ENCODE data around the gene CARD10.

CARD10 gene, protein sequence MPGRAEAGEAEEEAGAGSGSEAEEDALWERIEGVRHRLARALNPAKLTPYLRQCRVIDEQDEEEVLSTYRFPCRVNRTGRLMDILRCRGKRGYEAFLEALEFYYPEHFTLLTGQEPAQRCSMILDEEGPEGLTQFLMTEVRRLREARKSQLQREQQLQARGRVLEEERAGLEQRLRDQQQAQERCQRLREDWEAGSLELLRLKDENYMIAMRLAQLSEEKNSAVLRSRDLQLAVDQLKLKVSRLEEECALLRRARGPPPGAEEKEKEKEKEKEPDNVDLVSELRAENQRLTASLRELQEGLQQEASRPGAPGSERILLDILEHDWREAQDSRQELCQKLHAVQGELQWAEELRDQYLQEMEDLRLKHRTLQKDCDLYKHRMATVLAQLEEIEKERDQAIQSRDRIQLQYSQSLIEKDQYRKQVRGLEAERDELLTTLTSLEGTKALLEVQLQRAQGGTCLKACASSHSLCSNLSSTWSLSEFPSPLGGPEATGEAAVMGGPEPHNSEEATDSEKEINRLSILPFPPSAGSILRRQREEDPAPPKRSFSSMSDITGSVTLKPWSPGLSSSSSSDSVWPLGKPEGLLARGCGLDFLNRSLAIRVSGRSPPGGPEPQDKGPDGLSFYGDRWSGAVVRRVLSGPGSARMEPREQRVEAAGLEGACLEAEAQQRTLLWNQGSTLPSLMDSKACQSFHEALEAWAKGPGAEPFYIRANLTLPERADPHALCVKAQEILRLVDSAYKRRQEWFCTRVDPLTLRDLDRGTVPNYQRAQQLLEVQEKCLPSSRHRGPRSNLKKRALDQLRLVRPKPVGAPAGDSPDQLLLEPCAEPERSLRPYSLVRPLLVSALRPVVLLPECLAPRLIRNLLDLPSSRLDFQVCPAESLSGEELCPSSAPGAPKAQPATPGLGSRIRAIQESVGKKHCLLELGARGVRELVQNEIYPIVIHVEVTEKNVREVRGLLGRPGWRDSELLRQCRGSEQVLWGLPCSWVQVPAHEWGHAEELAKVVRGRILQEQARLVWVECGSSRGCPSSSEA

DNA sequence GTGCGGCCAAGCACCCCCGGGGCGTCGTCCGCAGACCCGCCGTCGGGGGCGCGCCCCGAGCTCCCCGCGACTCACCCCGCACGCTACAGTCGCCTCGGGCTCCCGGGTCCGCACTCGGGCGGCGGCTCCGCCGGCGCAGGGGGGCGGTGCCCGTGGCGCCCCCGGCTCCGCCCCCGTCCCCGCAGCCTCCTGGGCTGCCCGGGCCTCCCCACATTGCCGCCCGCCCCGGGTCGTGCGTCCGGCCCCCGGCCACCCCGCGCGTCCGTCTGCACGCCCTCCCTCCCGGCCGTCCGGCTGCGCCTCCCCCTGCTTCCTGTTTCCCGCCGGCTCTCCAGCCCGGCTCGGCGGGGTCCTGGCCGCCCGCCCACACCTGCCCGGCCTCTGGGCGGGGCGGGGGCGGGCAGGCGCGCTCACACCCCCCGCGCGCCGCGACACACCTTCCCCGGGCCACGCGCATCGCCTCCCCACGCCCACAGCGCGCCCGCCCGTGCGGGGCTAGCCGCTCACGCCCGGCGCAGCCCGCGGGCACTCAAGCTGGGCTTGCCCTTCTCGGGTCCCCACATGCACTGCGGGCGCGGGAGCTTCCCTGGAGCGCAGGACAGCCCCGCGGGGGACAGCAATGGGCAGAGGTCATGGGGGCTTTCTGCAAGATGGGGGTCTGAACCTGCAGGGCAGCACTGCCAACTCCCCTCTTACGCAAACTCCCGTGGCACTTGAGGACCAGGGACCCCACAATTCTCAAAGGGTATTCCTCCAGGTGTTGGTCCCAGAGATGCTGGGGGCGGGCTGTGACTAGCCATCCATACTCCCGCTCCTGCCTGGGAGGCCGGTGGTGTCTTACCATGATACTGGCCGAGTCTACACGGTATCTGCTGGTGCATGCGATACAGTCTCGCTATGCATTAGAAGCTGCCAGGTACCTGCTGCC lies at the start of gene CARD10:
CARD10 (minus strand) TSS at position 148 of the 928 bp plus-strand sequence. CDS start 215 bp downstream, outside the sequence.
- Histone ChIP-seq H3K9me3 (ENCODE audit: control insufficient read depth in 1 of 2, low read length in 2 of 2) (no peaks in the 10 kb centered on the region), H3K4me1 (ENCODE audit: control insufficient read depth in 1 of 2, insufficient read depth in 2 of 2, low read length in 2 of 2) (peaks cover 25 to 34% of the 10 kb centered on the region in 2 donors), H3K36me3 (ENCODE audit: control insufficient read depth in 1 of 2, insufficient read depth in 2 of 2, low read length in 2 of 2) (peaks cover 5 to 16% of the 10 kb centered on the region in 2 donors), H3K4me3 (ENCODE audit: low read depth in 1 of 2, low read length in 2 of 2) (peak within 1 kb of the TSS; percentile 80 to 83), H3K9ac (ENCODE audit: low read depth in 1 of 2, low read length in 2 of 2) (peak within 1 kb of the TSS; percentile 83 to 84), H3K27ac (ENCODE audit: low read depth, low read length) (peak within 1 kb of the TSS; percentile 77), H3K27me3 (ENCODE audit: control insufficient read depth in 1 of 2, insufficient read depth in 2 of 2, low read length in 2 of 2) (peaks cover 0 to 4% of the 10 kb centered on the region in 2 donors)

DNA sequence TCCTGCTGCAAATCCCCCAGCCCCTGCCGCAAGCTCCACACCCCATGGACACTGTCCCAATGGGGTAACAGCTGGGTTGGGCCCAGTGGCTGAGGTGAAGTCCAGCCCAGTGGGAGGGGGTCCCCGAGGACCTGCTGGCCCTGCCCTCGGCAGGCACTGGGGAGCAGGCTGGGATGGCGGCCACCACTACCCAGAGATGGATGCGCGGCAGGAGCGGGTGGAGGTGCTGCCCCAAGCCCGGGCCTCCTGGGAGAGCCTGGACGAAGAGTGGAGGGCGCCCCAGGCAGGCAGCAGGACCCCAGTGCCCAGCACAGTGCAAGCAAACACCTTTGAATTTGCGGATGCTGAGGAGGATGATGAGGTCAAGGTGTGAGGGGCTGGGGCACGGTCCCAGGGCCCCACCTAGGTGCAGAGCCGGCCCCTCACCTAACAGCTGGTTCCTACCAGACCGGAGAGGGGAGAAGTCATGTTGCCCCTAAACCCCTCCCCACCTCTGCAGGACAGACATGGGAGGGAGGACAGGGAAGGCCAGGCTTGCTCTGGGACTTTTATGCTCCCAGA lies 49.3 kb upstream of the CARD10 start:
- H3K27ac ChIP-seq (ENCODE audit: low read depth, low read length) = peak overlapping the region; percentile 54
- H3K9me3 ChIP-seq (ENCODE audit: control insufficient read depth in 1 of 2, low read length in 2 of 2) = no peaks in the 10 kb centered on the region
- H3K4me1 ChIP-seq (ENCODE audit: control insufficient read depth in 1 of 2, insufficient read depth in 2 of 2, low read length in 2 of 2) = peaks cover 62 to 66% of the 10 kb centered on the region in 2 donors
- H3K9ac ChIP-seq (ENCODE audit: low read depth in 1 of 2, low read length in 2 of 2) = peak overlapping the region; percentile 54 to 58
- no peak overlapping the region for H3K4me3 ChIP-seq (ENCODE audit: low read depth in 1 of 2, low read length in 2 of 2)
- peaks cover 9 to 22% of the 10 kb centered on the region in 2 donors for H3K36me3 ChIP-seq (ENCODE audit: control insufficient read depth in 1 of 2, insufficient read depth in 2 of 2, low read length in 2 of 2)
- H3K27me3 ChIP-seq (ENCODE audit: control insufficient read depth in 1 of 2, insufficient read depth in 2 of 2, low read length in 2 of 2) = no peaks in the 10 kb centered on the region

DNA sequence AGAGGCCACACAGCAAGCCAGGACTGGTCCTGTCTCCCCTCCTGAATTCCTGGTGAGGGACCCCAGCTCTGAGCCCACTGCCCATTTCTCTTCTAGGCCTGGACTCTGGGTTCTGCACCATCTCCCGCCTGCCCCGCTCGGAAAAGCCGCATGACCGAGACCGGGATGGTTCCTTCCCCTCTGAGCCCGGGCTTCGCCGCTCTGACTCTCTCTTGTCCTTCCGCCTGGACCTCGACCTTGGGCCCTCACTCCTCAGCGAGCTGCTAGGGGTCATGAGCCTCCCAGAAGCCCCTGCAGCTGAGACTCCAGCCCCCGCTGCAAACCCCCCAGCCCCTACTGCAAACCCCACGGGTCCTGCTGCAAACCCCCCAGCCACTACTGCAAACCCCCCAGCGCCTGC lies 48.8 kb upstream of the CARD10 start:
- Histone ChIP-seq H3K27ac (ENCODE audit: low read depth, low read length) (no peak overlapping the region), H3K9me3 (ENCODE audit: control insufficient read depth in 1 of 2, low read length in 2 of 2) (no peaks in the 10 kb centered on the region), H3K27me3 (ENCODE audit: control insufficient read depth in 1 of 2, insufficient read depth in 2 of 2, low read length in 2 of 2) (no peaks in the 10 kb centered on the region), H3K4me3 (ENCODE audit: low read depth in 1 of 2, low read length in 2 of 2) (no peak overlapping the region), H3K9ac (ENCODE audit: low read depth in 1 of 2, low read length in 2 of 2) (peak overlapping the region; percentile 31 to 58), H3K4me1 (ENCODE audit: control insufficient read depth in 1 of 2, insufficient read depth in 2 of 2, low read length in 2 of 2) (peaks cover 68 to 71% of the 10 kb centered on the region in 2 donors), H3K36me3 (ENCODE audit: control insufficient read depth in 1 of 2, insufficient read depth in 2 of 2, low read length in 2 of 2) (peaks cover 9 to 22% of the 10 kb centered on the region in 2 donors)

DNA sequence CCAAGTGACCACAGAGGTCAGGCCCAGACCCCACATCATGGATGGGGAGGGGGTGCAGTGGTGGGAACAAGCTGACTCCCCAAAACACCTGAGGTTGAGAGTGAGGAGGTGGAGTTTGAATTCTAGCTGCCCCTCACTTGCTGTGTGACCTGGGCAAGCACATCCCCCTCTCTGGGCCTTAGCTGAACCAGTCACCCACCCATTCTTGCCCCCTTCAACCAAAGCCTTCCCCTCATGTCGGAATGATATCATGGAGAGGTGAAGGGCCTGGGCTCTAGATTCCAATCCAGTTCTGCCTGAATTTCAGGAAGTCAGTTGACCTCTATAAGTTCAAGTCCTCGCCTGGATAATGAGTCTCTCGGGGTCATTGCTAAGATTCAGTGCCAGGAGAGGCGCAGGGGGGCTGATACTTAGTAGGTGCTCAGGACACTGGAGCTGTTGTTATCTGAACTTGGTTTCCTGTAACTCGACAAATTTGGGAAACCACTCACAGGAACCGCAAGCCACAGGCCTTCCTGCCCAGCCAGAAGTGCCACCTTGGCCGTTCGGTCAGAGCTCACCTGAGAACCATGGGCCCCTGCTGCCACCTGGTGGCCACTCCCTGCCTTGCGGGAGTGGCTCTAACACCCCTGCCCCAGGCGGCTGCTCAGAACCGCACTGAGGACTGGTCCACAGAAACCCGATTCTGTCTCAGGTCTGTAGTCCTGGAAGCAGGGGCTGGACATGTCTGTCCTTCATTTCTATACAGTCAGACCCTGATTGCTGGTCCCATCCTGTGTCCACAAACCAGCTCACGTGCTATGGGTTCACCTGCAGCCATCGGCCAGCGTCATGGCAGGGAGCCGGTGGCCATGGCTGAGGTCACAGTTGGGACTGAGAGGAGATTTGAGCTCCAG lies 47.9 kb upstream of the CARD10 start:
- Histone ChIP-seq H3K36me3 (ENCODE audit: control insufficient read depth in 1 of 2, insufficient read depth in 2 of 2, low read length in 2 of 2) (peaks cover 9 to 22% of the 10 kb centered on the region in 2 donors), H3K4me3 (ENCODE audit: low read depth in 1 of 2, low read length in 2 of 2) (peak overlapping the region in 1 of 2 donors; percentile 36), H3K9ac (ENCODE audit: low read depth in 1 of 2, low read length in 2 of 2) (peak overlapping the region; percentile 31 to 58), H3K27me3 (ENCODE audit: control insufficient read depth in 1 of 2, insufficient read depth in 2 of 2, low read length in 2 of 2) (no peaks in the 10 kb centered on the region), H3K4me1 (ENCODE audit: control insufficient read depth in 1 of 2, insufficient read depth in 2 of 2, low read length in 2 of 2) (peaks cover 76 to 80% of the 10 kb centered on the region in 2 donors), H3K9me3 (ENCODE audit: control insufficient read depth in 1 of 2, low read length in 2 of 2) (no peaks in the 10 kb centered on the region), H3K27ac (ENCODE audit: low read depth, low read length) (no peak overlapping the region)

DNA sequence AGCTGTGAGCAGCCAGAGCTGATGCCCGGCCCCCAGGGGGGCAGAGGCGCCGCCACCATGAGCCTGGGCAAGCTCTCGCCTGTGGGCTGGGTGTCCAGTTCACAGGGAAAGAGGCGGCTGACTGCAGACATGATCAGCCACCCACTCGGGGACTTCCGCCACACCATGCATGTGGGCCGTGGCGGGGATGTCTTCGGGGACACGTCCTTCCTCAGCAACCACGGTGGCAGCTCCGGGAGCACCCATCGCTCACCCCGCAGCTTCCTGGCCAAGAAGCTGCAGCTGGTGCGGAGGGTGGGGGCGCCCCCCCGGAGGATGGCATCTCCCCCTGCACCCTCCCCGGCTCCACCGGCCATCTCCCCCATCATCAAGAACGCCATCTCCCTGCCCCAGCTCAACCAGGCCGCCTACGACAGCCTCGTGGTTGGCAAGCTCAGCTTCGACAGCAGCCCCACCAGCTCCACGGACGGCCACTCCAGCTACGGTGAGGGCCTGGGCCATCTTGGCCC lies 47.2 kb upstream of the CARD10 start:
- Histone ChIP-seq H3K4me3 (ENCODE audit: low read depth in 1 of 2, low read length in 2 of 2) (no peak overlapping the region), H3K27me3 (ENCODE audit: control insufficient read depth in 1 of 2, insufficient read depth in 2 of 2, low read length in 2 of 2) (no peaks in the 10 kb centered on the region), H3K27ac (ENCODE audit: low read depth, low read length) (no peak overlapping the region), H3K9me3 (ENCODE audit: control insufficient read depth in 1 of 2, low read length in 2 of 2) (no peaks in the 10 kb centered on the region), H3K9ac (ENCODE audit: low read depth in 1 of 2, low read length in 2 of 2) (peak overlapping the region in 1 of 2 donors; percentile 31), H3K36me3 (ENCODE audit: control insufficient read depth in 1 of 2, insufficient read depth in 2 of 2, low read length in 2 of 2) (peaks cover 12 to 22% of the 10 kb centered on the region in 2 donors), H3K4me1 (ENCODE audit: control insufficient read depth in 1 of 2, insufficient read depth in 2 of 2, low read length in 2 of 2) (peaks cover 77 to 87% of the 10 kb centered on the region in 2 donors)

DNA sequence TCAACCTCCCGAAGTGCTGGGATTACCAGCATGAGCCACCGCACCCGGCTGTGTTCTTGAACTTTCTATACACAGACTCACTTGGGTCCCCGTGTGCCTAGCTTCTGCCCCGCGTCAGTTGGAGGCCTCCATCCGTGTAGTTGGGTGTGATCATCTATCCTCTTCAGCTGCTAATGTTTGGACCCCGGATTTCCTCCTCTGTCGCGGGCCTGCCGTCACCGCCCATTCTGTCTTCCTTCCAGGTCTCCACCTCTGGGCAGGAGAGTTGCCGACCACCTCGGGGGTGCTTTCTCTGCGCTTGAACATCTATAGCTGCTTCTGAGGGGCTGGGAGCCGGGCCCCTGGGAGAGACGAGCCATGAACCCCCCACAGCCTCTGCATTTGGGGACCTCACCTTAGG lies 46.6 kb upstream of the CARD10 start:
- H3K4me3 ChIP-seq (ENCODE audit: low read depth in 1 of 2, low read length in 2 of 2) = no peak overlapping the region
- peaks cover 12 to 22% of the 10 kb centered on the region in 2 donors for H3K36me3 ChIP-seq (ENCODE audit: control insufficient read depth in 1 of 2, insufficient read depth in 2 of 2, low read length in 2 of 2)
- no peak overlapping the region for H3K9ac ChIP-seq (ENCODE audit: low read depth in 1 of 2, low read length in 2 of 2)
- no peaks in the 10 kb centered on the region for H3K27me3 ChIP-seq (ENCODE audit: control insufficient read depth in 1 of 2, insufficient read depth in 2 of 2, low read length in 2 of 2)
- peaks cover 72 to 85% of the 10 kb centered on the region in 2 donors for H3K4me1 ChIP-seq (ENCODE audit: control insufficient read depth in 1 of 2, insufficient read depth in 2 of 2, low read length in 2 of 2)
- no peak overlapping the region for H3K27ac ChIP-seq (ENCODE audit: low read depth, low read length)
- H3K9me3 ChIP-seq (ENCODE audit: control insufficient read depth in 1 of 2, low read length in 2 of 2) = no peaks in the 10 kb centered on the region

DNA sequence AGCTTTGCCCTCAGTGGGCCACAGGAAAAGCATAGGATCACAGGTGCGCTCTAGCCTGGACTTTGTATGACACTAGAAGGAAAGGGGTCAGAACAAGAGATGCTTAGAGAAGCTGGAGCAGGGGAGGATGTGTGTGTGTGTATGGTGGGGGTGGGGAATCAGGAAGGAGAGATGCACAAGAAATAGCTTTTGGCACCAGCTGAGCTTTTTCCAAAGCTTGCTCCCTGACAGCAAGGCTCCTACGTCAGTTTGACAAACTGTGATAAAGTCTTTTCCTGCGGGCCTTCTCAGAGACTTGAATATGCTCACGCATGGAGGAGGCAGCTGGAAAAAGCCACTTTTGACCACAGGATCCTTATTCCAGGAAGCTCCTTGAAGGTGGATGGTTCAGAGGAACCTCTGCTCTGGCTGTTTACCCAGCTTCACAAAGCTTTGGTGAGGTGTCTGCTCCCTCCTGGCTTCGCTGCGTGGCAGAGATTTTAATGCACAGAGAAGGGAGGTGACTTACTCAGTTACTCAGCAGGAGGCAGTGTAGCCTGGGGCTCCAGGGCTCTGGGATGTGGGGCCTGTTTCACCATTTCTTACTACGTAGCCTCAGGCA lies 45.0 kb upstream of the CARD10 start:
- Histone ChIP-seq H3K36me3 (ENCODE audit: control insufficient read depth in 1 of 2, insufficient read depth in 2 of 2, low read length in 2 of 2) (peaks cover 12 to 22% of the 10 kb centered on the region in 2 donors), H3K4me1 (ENCODE audit: control insufficient read depth in 1 of 2, insufficient read depth in 2 of 2, low read length in 2 of 2) (peaks cover 62 to 75% of the 10 kb centered on the region in 2 donors), H3K27ac (ENCODE audit: low read depth, low read length) (peak overlapping the region; percentile 65), H3K9ac (ENCODE audit: low read depth in 1 of 2, low read length in 2 of 2) (peak overlapping the region; percentile 20 to 98), H3K9me3 (ENCODE audit: control insufficient read depth in 1 of 2, low read length in 2 of 2) (no peaks in the 10 kb centered on the region), H3K27me3 (ENCODE audit: control insufficient read depth in 1 of 2, insufficient read depth in 2 of 2, low read length in 2 of 2) (no peaks in the 10 kb centered on the region), H3K4me3 (ENCODE audit: low read depth in 1 of 2, low read length in 2 of 2) (peak overlapping the region in 1 of 2 donors; percentile 31)

All from duodenal mucosa (tissue), 2 donors.